Measurements from ENCODE around the gene TIMP2.

DNA sequence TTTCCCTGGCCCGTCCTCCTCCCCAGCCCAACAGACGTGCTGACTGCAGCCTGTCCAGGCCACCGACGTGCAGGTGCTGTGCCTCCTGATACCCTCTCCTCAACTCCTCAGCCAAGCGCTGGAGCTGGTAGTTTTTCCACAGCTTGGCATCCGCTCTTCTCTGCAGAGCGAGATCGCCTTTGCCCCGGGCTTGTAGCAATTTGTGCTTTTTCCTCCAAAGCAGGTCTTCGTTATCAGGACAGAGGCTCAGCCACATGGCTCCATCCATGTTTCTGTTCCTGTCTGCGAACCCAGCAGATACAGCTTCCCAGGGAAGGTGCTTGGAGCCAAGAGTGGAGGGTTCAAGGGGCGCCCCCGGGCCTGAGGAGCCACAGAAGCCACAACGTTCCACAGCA is 33.1 kb downstream of the TIMP2 start:
- TF ChIP-seq, protein P1, sequence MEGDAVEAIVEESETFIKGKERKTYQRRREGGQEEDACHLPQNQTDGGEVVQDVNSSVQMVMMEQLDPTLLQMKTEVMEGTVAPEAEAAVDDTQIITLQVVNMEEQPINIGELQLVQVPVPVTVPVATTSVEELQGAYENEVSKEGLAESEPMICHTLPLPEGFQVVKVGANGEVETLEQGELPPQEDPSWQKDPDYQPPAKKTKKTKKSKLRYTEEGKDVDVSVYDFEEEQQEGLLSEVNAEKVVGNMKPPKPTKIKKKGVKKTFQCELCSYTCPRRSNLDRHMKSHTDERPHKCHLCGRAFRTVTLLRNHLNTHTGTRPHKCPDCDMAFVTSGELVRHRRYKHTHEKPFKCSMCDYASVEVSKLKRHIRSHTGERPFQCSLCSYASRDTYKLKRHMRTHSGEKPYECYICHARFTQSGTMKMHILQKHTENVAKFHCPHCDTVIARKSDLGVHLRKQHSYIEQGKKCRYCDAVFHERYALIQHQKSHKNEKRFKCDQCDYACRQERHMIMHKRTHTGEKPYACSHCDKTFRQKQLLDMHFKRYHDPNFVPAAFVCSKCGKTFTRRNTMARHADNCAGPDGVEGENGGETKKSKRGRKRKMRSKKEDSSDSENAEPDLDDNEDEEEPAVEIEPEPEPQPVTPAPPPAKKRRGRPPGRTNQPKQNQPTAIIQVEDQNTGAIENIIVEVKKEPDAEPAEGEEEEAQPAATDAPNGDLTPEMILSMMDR (IDR thresholded peaks at IDR 0.05) = no peak
- TF ChIP-seq POLR2AphosphoS5 (IDR thresholded peaks at IDR 0.05) = no peak
- no peak for TF ChIP-seq POLR2A (IDR thresholded peaks at IDR 0.05)

All from breast epithelium (tissue), 3 donors.